SK-N-SH treated with all-trans-retinoic acid at 6 μM for 48 hours (cell line): ENCODE data around the gene TPSD1.

ENCODE experiments used
- ARNTL ChIP-seq: fragments of 450-650 bp; formaldehyde crosslinking; IDR thresholded peaks from 2 replicates; pipeline ENCODE4 v1.5.0; 2020; ENCODE audit warnings: low read depth, mild to moderate bottlenecking, moderate library complexity, borderline replicate concordance
- ESRRG ChIP-seq: fragments of 250-450 bp; sonication (Bioruptor Pico); IDR thresholded peaks from 2 replicates; pipeline ENCODE4 v1.6.1; 2021; ENCODE audit warnings: mild to moderate bottlenecking
- ZNF565 ChIP-seq: fragments of 450-650 bp; formaldehyde crosslinking; conservative IDR thresholded peaks from 2 replicates; pipeline ENCODE4 v1.5.0; 2020; ENCODE audit warnings: low read depth, mild to moderate bottlenecking, moderate library complexity

DNA sequence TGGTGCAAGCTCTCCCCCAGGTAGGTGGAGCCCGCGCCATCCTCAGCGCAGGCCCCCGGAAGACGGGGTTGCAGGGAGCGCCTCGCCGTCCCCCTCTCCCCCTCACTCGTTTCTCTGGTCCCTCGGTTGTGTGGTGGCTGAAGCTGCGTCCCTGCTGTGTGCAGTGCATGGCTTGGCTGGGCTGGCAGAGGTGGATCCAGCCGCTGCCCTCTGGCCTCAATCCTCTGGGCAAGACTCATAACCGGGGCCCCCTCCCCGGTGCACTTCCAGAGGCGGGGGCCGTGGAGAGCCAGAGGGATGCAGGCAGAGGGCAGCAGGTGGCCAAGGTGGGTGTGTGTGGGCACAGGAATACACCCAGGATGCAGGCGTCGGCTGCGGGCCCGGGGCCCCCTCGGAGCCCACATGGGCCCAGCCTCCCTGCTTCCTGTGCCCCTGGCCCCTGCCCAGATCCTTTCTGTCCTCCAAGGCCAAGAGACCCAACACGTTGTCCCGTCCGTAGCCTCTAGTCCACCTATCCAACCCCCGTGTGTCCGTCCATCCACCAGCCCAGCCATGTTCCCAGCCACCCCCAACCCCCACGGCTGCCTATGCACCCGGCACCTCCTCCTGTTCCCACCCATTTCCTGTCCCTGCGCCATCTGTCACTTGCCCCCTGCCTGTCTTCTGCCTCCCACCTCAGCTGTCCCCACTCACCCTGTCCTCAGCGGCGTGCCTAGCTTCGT is 40.1 kb upstream of the TPSD1 start:
- no peak for TF ChIP-seq ARNTL
- TF ChIP-seq ESRRG (CRISPR knock-in tag) = no peak
- TF ChIP-seq ZNF565 (CRISPR knock-in tag) = no peak
